ENCODE measurements around the gene AUTS2.

DNA sequence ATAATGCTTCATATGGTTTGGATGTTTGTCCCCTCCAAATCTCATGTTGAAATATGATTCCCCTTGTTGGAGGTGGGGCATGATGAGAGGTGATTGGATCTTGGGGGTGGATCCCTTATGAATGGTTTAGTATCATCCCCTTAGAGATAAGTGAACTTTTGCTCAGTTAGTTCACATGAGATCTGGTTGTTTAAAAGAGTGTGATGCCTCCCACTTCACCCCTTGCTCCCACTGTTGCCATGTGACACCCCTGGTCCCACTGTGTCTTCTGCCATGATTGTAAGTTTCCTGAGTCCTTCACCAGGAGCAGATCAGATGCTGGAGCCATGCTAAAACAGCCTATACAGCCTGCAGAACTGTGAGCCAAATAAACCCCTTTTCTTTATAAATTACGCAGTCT is 13.1 kb upstream of the AUTS2 start:
- TF ChIP-seq POLR2AphosphoS5 (IDR thresholded peaks at IDR 0.05; ENCODE audit: low read depth) (no peak), EZH2phosphoT487 (IDR thresholded peaks at IDR 0.05; ENCODE audit: unreplicated experiment) (no peak), EZH2 (IDR thresholded peaks at IDR 0.05; ENCODE audit: low read depth, unreplicated experiment) (no peak), NANOG (IDR thresholded peaks at IDR 0.05; ENCODE audit: borderline replicate concordance) (no peak)
- TF ChIP-seq, protein P1, sequence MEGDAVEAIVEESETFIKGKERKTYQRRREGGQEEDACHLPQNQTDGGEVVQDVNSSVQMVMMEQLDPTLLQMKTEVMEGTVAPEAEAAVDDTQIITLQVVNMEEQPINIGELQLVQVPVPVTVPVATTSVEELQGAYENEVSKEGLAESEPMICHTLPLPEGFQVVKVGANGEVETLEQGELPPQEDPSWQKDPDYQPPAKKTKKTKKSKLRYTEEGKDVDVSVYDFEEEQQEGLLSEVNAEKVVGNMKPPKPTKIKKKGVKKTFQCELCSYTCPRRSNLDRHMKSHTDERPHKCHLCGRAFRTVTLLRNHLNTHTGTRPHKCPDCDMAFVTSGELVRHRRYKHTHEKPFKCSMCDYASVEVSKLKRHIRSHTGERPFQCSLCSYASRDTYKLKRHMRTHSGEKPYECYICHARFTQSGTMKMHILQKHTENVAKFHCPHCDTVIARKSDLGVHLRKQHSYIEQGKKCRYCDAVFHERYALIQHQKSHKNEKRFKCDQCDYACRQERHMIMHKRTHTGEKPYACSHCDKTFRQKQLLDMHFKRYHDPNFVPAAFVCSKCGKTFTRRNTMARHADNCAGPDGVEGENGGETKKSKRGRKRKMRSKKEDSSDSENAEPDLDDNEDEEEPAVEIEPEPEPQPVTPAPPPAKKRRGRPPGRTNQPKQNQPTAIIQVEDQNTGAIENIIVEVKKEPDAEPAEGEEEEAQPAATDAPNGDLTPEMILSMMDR (conservative IDR thresholded peaks at IDR 0.05; ENCODE audit: low read depth in 2 of 2), result no peak
- TF ChIP-seq, protein P2, sequence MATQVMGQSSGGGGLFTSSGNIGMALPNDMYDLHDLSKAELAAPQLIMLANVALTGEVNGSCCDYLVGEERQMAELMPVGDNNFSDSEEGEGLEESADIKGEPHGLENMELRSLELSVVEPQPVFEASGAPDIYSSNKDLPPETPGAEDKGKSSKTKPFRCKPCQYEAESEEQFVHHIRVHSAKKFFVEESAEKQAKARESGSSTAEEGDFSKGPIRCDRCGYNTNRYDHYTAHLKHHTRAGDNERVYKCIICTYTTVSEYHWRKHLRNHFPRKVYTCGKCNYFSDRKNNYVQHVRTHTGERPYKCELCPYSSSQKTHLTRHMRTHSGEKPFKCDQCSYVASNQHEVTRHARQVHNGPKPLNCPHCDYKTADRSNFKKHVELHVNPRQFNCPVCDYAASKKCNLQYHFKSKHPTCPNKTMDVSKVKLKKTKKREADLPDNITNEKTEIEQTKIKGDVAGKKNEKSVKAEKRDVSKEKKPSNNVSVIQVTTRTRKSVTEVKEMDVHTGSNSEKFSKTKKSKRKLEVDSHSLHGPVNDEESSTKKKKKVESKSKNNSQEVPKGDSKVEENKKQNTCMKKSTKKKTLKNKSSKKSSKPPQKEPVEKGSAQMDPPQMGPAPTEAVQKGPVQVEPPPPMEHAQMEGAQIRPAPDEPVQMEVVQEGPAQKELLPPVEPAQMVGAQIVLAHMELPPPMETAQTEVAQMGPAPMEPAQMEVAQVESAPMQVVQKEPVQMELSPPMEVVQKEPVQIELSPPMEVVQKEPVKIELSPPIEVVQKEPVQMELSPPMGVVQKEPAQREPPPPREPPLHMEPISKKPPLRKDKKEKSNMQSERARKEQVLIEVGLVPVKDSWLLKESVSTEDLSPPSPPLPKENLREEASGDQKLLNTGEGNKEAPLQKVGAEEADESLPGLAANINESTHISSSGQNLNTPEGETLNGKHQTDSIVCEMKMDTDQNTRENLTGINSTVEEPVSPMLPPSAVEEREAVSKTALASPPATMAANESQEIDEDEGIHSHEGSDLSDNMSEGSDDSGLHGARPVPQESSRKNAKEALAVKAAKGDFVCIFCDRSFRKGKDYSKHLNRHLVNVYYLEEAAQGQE (IDR thresholded peaks at IDR 0.05; ENCODE audit: unreplicated experiment), result no peak
- TF ChIP-seq, protein P3, sequence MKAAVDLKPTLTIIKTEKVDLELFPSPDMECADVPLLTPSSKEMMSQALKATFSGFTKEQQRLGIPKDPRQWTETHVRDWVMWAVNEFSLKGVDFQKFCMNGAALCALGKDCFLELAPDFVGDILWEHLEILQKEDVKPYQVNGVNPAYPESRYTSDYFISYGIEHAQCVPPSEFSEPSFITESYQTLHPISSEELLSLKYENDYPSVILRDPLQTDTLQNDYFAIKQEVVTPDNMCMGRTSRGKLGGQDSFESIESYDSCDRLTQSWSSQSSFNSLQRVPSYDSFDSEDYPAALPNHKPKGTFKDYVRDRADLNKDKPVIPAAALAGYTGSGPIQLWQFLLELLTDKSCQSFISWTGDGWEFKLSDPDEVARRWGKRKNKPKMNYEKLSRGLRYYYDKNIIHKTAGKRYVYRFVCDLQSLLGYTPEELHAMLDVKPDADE (IDR thresholded peaks at IDR 0.05), result no peak
- TF ChIP-seq, protein P4, sequence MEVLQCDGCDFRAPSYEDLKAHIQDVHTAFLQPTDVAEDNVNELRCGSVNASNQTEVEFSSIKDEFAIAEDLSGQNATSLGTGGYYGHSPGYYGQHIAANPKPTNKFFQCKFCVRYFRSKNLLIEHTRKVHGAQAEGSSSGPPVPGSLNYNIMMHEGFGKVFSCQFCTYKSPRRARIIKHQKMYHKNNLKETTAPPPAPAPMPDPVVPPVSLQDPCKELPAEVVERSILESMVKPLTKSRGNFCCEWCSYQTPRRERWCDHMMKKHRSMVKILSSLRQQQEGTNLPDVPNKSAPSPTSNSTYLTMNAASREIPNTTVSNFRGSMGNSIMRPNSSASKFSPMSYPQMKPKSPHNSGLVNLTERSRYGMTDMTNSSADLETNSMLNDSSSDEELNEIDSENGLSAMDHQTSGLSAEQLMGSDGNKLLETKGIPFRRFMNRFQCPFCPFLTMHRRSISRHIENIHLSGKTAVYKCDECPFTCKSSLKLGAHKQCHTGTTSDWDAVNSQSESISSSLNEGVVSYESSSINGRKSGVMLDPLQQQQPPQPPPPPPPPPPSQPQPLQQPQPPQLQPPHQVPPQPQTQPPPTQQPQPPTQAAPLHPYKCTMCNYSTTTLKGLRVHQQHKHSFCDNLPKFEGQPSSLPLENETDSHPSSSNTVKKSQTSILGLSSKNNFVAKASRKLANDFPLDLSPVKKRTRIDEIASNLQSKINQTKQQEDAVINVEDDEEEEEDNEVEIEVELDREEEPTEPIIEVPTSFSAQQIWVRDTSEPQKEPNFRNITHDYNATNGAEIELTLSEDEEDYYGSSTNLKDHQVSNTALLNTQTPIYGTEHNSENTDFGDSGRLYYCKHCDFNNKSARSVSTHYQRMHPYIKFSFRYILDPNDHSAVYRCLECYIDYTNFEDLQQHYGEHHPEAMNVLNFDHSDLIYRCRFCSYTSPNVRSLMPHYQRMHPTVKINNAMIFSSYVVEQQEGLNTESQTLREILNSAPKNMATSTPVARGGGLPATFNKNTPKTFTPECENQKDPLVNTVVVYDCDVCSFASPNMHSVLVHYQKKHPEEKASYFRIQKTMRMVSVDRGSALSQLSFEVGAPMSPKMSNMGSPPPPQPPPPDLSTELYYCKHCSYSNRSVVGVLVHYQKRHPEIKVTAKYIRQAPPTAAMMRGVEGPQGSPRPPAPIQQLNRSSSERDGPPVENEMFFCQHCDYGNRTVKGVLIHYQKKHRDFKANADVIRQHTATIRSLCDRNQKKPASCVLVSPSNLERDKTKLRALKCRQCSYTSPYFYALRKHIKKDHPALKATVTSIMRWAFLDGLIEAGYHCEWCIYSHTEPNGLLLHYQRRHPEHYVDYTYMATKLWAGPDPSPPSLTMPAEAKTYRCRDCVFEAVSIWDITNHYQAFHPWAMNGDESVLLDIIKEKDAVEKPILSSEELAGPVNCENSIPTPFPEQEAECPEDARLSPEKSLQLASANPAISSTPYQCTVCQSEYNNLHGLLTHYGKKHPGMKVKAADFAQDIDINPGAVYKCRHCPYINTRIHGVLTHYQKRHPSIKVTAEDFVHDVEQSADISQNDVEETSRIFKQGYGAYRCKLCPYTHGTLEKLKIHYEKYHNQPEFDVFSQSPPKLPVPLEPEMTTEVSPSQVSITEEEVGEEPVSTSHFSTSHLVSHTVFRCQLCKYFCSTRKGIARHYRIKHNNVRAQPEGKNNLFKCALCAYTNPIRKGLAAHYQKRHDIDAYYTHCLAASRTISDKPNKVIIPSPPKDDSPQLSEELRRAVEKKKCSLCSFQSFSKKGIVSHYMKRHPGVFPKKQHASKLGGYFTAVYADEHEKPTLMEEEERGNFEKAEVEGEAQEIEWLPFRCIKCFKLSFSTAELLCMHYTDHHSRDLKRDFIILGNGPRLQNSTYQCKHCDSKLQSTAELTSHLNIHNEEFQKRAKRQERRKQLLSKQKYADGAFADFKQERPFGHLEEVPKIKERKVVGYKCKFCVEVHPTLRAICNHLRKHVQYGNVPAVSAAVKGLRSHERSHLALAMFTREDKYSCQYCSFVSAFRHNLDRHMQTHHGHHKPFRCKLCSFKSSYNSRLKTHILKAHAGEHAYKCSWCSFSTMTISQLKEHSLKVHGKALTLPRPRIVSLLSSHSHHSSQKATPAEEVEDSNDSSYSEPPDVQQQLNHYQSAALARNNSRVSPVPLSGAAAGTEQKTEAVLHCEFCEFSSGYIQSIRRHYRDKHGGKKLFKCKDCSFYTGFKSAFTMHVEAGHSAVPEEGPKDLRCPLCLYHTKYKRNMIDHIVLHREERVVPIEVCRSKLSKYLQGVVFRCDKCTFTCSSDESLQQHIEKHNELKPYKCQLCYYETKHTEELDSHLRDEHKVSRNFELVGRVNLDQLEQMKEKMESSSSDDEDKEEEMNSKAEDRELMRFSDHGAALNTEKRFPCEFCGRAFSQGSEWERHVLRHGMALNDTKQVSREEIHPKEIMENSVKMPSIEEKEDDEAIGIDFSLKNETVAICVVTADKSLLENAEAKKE (CRISPR knock-in tag; IDR thresholded peaks at IDR 0.05), result no peak

All from GM23338 (cell line).